IMR-90 (cell line): ENCODE results near the gene CLEC3A. TPM values are rescaled to one million over a fixed set of nuclear protein-coding genes. Genes with fewer than 3 reads are reported as not detected.

Experiments used
- ATAC-seq: fragments of 200-7000 bp; cut with Tn5 transposase; 2 replicates; pipeline ENCODE4 v1.9.1; 2020; ENCODE audit warnings: low read depth, mild to moderate bottlenecking, moderate library complexity
- BruUV-seq: library from RNA; stranded (reverse); fragments of 400-500 nt; replicated peaks from 2 replicates; lab custom pipeline; 2021; lab: Mats Ljungman, UMichigan
- CTCF ChIA-PET: fragments of 300-600 bp; formaldehyde crosslinking; extraction: SDS; loops from one replicate; lab custom pipeline; 2021; ENCODE audit warnings: antibody characterized with exemption; lab: Yijun Ruan, JAX
- POLR2A ChIA-PET: fragments of 300-600 bp; sonication (Branson Sonifier 250); formaldehyde crosslinking; loops from one replicate; lab custom pipeline; 2022; ENCODE audit warnings: antibody characterized with exemption; ENCODE audit not compliant: unreplicated experiment; lab: Charles Lee
- DNase-seq: peaks from one replicate; pipeline ENCODE4 v3.0.0; 2013
- H2AFZ ChIP-seq: replicated peaks from 2 replicates; pipeline ENCODE3; 2013; ENCODE audit warnings: low read length, mild to moderate bottlenecking; ENCODE audit not compliant: poor library complexity
- H2AK5ac ChIP-seq: 2 replicates; pipeline ENCODE4 v1.6.1; 2013; ENCODE audit warnings: low read depth, low read length, inconsistent platforms
- H2AK9ac ChIP-seq: replicated peaks from 2 replicates; pipeline ENCODE3; 2013; ENCODE audit warnings: mild to moderate bottlenecking, low read depth, low read length, moderate library complexity; ENCODE audit not compliant: poor library complexity
- H2BK120ac ChIP-seq: 2 replicates; pipeline ENCODE4 v1.6.1; 2013; ENCODE audit warnings: low read depth, low read length, inconsistent platforms
- H2BK15ac ChIP-seq: 3 replicates; pipeline ENCODE4 v1.6.1; 2013; ENCODE audit warnings: low read depth, low read length, inconsistent platforms
- H2BK20ac ChIP-seq: 2 replicates; pipeline ENCODE4 v1.6.1; 2013; ENCODE audit warnings: low read depth, mild to moderate bottlenecking, inconsistent platforms, low read length, moderate library complexity
- H2BK5ac ChIP-seq: 2 replicates; pipeline ENCODE4 v1.6.1; 2013; ENCODE audit warnings: mild to moderate bottlenecking, low read depth, low read length, inconsistent platforms; ENCODE audit not compliant: poor library complexity, severe bottlenecking
- H3K14ac ChIP-seq: replicated peaks from 2 replicates; pipeline ENCODE4 v1.6.1; 2013; ENCODE audit warnings: low read depth, low read length, inconsistent platforms
- H3K18ac ChIP-seq: 2 replicates; pipeline ENCODE4 v1.6.1; 2013; ENCODE audit warnings: low read depth, low read length, control low read depth
- H3K23ac ChIP-seq: 2 replicates; pipeline ENCODE4 v1.6.1; 2013; ENCODE audit warnings: low read depth, low read length, inconsistent platforms
- H3K27ac ChIP-seq: 2 replicates; pipeline ENCODE4 v1.5.1; 2013; ENCODE audit warnings: mild to moderate bottlenecking, control low read depth, low read length; ENCODE audit not compliant: insufficient read depth
- H3K27me3 ChIP-seq: 2 replicates; pipeline ENCODE4 v1.6.1; 2013; ENCODE audit warnings: low read length; ENCODE audit not compliant: control insufficient read depth, insufficient read depth
- H3K36me3 ChIP-seq: 2 replicates; pipeline ENCODE4 v1.6.1; 2013; ENCODE audit warnings: low read length, mixed read lengths; ENCODE audit not compliant: control insufficient read depth, insufficient read depth
- H3K4ac ChIP-seq: 2 replicates; pipeline ENCODE4 v1.6.1; 2013; ENCODE audit warnings: low read depth, low read length, inconsistent platforms
- H3K4me1 ChIP-seq: 2 replicates; pipeline ENCODE4 v1.6.1; 2013; ENCODE audit warnings: low read length, mixed read lengths; ENCODE audit not compliant: control insufficient read depth, insufficient read depth
- H3K4me2 ChIP-seq: 2 replicates; pipeline ENCODE4 v1.6.1; 2013; ENCODE audit warnings: low read depth, mild to moderate bottlenecking, control low read depth, low read length, moderate library complexity
- H3K4me3 ChIP-seq: 2 replicates; pipeline ENCODE4 v1.5.1; 2013; ENCODE audit warnings: low read depth, mild to moderate bottlenecking, control low read depth, low read length, moderate library complexity; ENCODE audit not compliant: insufficient read depth
- H3K56ac ChIP-seq: 2 replicates; pipeline ENCODE4 v1.6.1; 2013; ENCODE audit warnings: low read length, inconsistent platforms; ENCODE audit not compliant: insufficient read depth; ENCODE audit errors: extremely low read depth
- H3K79me1 ChIP-seq, 2 experiments: 2 replicates each; pipeline ENCODE4 v1.6.1; 2013; ENCODE audit warnings: low read length in 2 of 2, inconsistent platforms in 1 of 2, low read depth in 1 of 2
- H3K9ac ChIP-seq: 2 replicates; pipeline ENCODE4 v1.6.1; 2013; ENCODE audit warnings: low read depth, low read length, control low read depth
- H3K9me1 ChIP-seq: 2 replicates; pipeline ENCODE4 v1.6.1; 2013; ENCODE audit warnings: low read length, inconsistent platforms; ENCODE audit not compliant: insufficient read depth
- H3K9me3 ChIP-seq: 2 replicates; pipeline ENCODE4 v1.6.1; 2013; ENCODE audit warnings: low read length; ENCODE audit not compliant: control insufficient read depth, insufficient read depth
- H4K20me1 ChIP-seq: 2 replicates; pipeline ENCODE4 v1.6.1; 2013; ENCODE audit warnings: low read length, inconsistent platforms; ENCODE audit not compliant: insufficient read depth
- H4K5ac ChIP-seq: 2 replicates; pipeline ENCODE4 v1.6.1; 2013; ENCODE audit warnings: mild to moderate bottlenecking, low read depth, low read length, control low read depth
- H4K8ac ChIP-seq, 2 experiments: 2 replicates each; pipeline ENCODE4 v1.6.1; 2013; ENCODE audit warnings: low read depth in 2 of 2, low read length in 2 of 2, control low read depth in 1 of 2, inconsistent platforms in 1 of 2
- H4K91ac ChIP-seq: 2 replicates; pipeline ENCODE4 v1.6.1; 2013; ENCODE audit warnings: low read depth, low read length, inconsistent platforms; ENCODE audit not compliant: insufficient read depth
- CEBPB ChIP-seq: IDR thresholded peaks from 2 replicates; pipeline ENCODE4 v1.6.1; 2012; ENCODE audit warnings: low read depth, low read length, improper control_type of control experiment
- RAD21 ChIP-seq: IDR thresholded peaks from 2 replicates; pipeline ENCODE4 v1.6.1; 2012; ENCODE audit warnings: low read length, improper control_type of control experiment
- WGBS, 2 experiments: methylation state at CpG; one replicate each; pipeline versions ENCODE4 v1.1.5 to v1.1.7; 2013; ENCODE audit warnings: missing lambda C conversion rate in 2 of 2; ENCODE audit not compliant: insufficient read length in 1 of 2; ENCODE audit errors: extremely low coverage in 2 of 2; 5-methylcytosine and 5-hydroxymethylcytosine counted together
- dilution Hi-C: fragments of 300-500 bp; cut with HindIII; formaldehyde crosslinking; loops from one replicate; pipeline ENCODE4 v1.14.3; 2018; ENCODE audit warnings: low sequenced_read_pairs; ENCODE audit not compliant: unreplicated experiment
- in situ Hi-C: fragments of 300-500 bp; cut with MboI; formaldehyde crosslinking; loops from 3 replicates; pipeline ENCODE4 v1.14.3; 2019; ENCODE audit warnings: low sequenced_read_pairs, inconsistent platforms, mixed read lengths
- intact Hi-C: fragments of 100-400 bp; cut with micrococcal nuclease; formaldehyde crosslinking; loops from 2 replicates; pipeline ENCODE4 v1.10.0; 2022
- polyA plus RNA-seq, 3 experiments: library from polyadenylated mRNA; depleted of rRNA; stranded (reverse); fragments of >200 nt; gene quantifications; 2 replicates each; pipeline ENCODE4 v1.2.3, GENCODE V29; 2012; ENCODE audit warnings: low replicate concordance in 1 of 3
- total RNA-seq: library from RNA; depleted of rRNA; stranded (reverse); fragments of >200 nt; gene quantifications from 2 replicates; pipeline ENCODE4 v1.2.3, GENCODE V29; 2012

CLEC3A gene
- total and polyA plus RNA-seq, 2 of the 4 experiments (the other 2 are of a cell fraction), result not detected

DNA sequence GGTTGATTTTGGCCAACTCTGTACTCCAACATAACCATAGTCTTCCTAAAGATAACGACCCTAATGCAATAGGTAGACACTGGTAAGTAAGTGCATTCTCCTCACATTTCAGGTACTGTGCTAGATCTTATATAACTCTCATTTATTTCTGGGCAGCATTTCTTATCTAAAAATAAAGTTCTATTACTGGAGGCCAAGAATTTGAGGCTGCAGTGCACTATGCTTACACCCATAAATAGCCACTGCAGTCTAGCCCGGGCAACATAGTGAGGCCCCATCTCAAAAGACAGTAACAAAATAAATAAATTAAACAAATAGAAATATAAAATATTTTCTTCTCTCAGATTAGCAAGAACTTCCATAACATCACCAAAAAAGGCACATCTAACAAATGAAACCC, 12.7 kb downstream of the CLEC3A start:
- Histone ChIP-seq H3K79me1 (no peaks in the 10 kb centered on the region), H3K4ac (no peak overlapping the region), H3K4me3 (no peak overlapping the region), H4K91ac (no peak overlapping the region), H2BK5ac (no peak overlapping the region), H3K36me3 (no peaks in the 10 kb centered on the region), H3K56ac (no peak overlapping the region), H3K14ac (no peak overlapping the region), H2BK15ac (no peak overlapping the region), H3K27me3 (no peaks in the 10 kb centered on the region; the same call in 1 of the 2 replicates), H3K9me3 (no peaks in the 10 kb centered on the region), H2AK5ac (no peak overlapping the region), H3K18ac (no peak overlapping the region), H4K20me1 (no peaks in the 10 kb centered on the region), H2AK9ac (no peak overlapping the region), H3K23ac (no peak overlapping the region), H3K27ac (no peak overlapping the region), H4K5ac (no peak overlapping the region), H2BK20ac (no peak overlapping the region), H2AFZ (no peak overlapping the region), H3K9me1 (no peaks in the 10 kb centered on the region), H4K8ac (no peak overlapping the region), H2BK120ac (no peak overlapping the region), H3K4me1 (no peaks in the 10 kb centered on the region), H3K9ac (no peak overlapping the region), H3K4me2 (no peak overlapping the region)
- ATAC-seq, result no peak
- intact Hi-C loops (no loop called here), dilution Hi-C loops (no loop called here), in situ Hi-C loops (no loop called here)
- POLR2A ChIA-PET, result no interaction called here
- WGBS, 2 experiments, result no CpG with 5 or more reads among the region's 2 CpGs
- CTCF ChIA-PET, result no interaction called here
- TF ChIP-seq CEBPB (no peak), RAD21 (no peak)
- no peak for DNase-seq
- BruUV-seq, result no TSS peak
